HepG2 (cell line): ENCODE measurements around the gene CEP120. TPM values are rescaled to one million over a fixed set of nuclear protein-coding genes. Genes with fewer than 3 reads are reported as not detected.

Source experiments
- ATAC-seq: fragments of 200-7000 bp; cut with Tn5 transposase; 3 replicates; pipeline ENCODE4 v1.9.1; 2020; ENCODE audit warnings: mild to moderate bottlenecking, moderate library complexity
- BruUV-seq: library from RNA; stranded (reverse); fragments of 400-500 nt; replicated peaks from 2 replicates; lab custom pipeline; 2021; lab: Mats Ljungman, UMichigan
- CTCF ChIA-PET: fragments of 300-600 bp; formaldehyde crosslinking; extraction: SDS; loops from one replicate; lab custom pipeline; 2021; ENCODE audit warnings: low total read pairs, inconsistent platforms, low intra/inter-chr PET ratio; lab: Yijun Ruan, JAX
- POLR2A ChIA-PET: fragments of 350-600 bp; sonication (Branson Sonifier 250); formaldehyde crosslinking; loops from one replicate; lab custom pipeline; 2020; ENCODE audit warnings: antibody characterized with exemption, inconsistent platforms; lab: Yijun Ruan, JAX
- DNase-seq: peaks from one replicate; pipeline ENCODE4 v3.0.0-alpha.2; 2015; ENCODE audit warnings: low spot score
- FAIRE-seq: peaks from 3 replicates; lab custom pipeline; 2011; peaks lifted over from hg19 to GRCh38; lab: Jason Lieb, UNC
- H2AFZ ChIP-seq: one replicate; pipeline ENCODE4 v1.6.1; 2011; ENCODE audit warnings: low read length, inconsistent platforms
- H3K27ac ChIP-seq: fragments of 300-600 bp; 3 replicates; pipeline ENCODE4 v1.8.0; 2011; ENCODE audit warnings: mixed run types, mild to moderate bottlenecking, mixed read lengths, low read length, inconsistent platforms; ENCODE audit not compliant: insufficient read depth; ENCODE audit errors: extremely low read length
- H3K27me3 ChIP-seq, 2 experiments: fragments of 200-600 bp in 1 of 2; 2 replicates in 1 of 2; 3 replicates in 1 of 2; pipeline versions ENCODE4 v1.6.0 to v1.8.0; 2011; ENCODE audit warnings: low read length in 2 of 2, mild to moderate bottlenecking in 2 of 2, moderate library complexity in 2 of 2, inconsistent platforms in 1 of 2; ENCODE audit not compliant: insufficient read depth in 2 of 2, control insufficient read depth in 1 of 2
- H3K36me3 ChIP-seq, 2 experiments: fragments of 200-600 bp in 1 of 2; replicated peaks in 1 of 2; 2 replicates in 1 of 2; 3 replicates in 1 of 2; pipeline versions ENCODE4 v1.5.1 to v1.8.0; 2011; ENCODE audit warnings: low read length in 2 of 2, inconsistent platforms in 1 of 2; ENCODE audit not compliant: insufficient read depth in 2 of 2, control insufficient read depth in 1 of 2
- H3K4me1 ChIP-seq: 2 replicates; pipeline ENCODE4 v1.5.1; 2012; ENCODE audit warnings: low read length, inconsistent platforms; ENCODE audit not compliant: insufficient read depth
- H3K4me2 ChIP-seq: 2 replicates; pipeline ENCODE4 v1.6.0; 2011; ENCODE audit warnings: low read depth, low read length, inconsistent platforms
- H3K4me3 ChIP-seq, 3 experiments: fragments of 200-600 bp in 1 of 3; sonication (generic), shearing (Covaris generic) in 1 of 3; replicated peaks in 1 of 3; 2 replicates each; pipeline ENCODE4 v1.5.1; 2011 to 2016; ENCODE audit warnings: low read length in 3 of 3, inconsistent platforms in 2 of 3, low read depth in 2 of 3, mild to moderate bottlenecking in 2 of 3, control low read depth in 1 of 3, mixed read lengths in 1 of 3; ENCODE audit not compliant: insufficient read depth in 1 of 3
- H3K79me2 ChIP-seq: one replicate; pipeline ENCODE4 v1.6.1; 2011; ENCODE audit warnings: low read length, inconsistent platforms; ENCODE audit not compliant: insufficient read depth
- H3K9ac ChIP-seq: 2 replicates; pipeline ENCODE4 v1.6.0; 2011; ENCODE audit warnings: mild to moderate bottlenecking, low read depth, low read length, inconsistent platforms; ENCODE audit not compliant: insufficient read depth
- H3K9me3 ChIP-seq: 2 replicates; pipeline ENCODE4 v1.5.1; 2012; ENCODE audit warnings: mild to moderate bottlenecking, low read length
- H4K20me1 ChIP-seq: 2 replicates; pipeline ENCODE4 v1.6.0; 2011; ENCODE audit warnings: inconsistent platforms, mild to moderate bottlenecking, low read length, moderate library complexity; ENCODE audit not compliant: insufficient read depth
- HNRNPL ChIP-seq: fragments of 200-400 bp; formaldehyde crosslinking; IDR thresholded peaks from 2 replicates; pipeline ENCODE4 v1.6.1; 2017; ENCODE audit warnings: mild to moderate bottlenecking, low read depth, low read length
- LCORL ChIP-seq, 2 experiments: fragments of 450-650 bp in 1 of 2; sonication (generic) in 1 of 2; formaldehyde crosslinking in 1 of 2; IDR thresholded peaks; 2 replicates each; pipeline versions ENCODE4 v1.5.0 to v1.6.1; 2017 to 2020; ENCODE audit warnings: antibody characterized with exemption in 1 of 2, missing genetic modification reagents in 1 of 2
- MEIS2 ChIP-seq: sonication (generic); formaldehyde crosslinking; IDR thresholded peaks from 2 replicates; pipeline ENCODE4 v1.9.0; 2021; ENCODE audit warnings: mild to moderate bottlenecking, missing genetic modification reagents
- ZEB1 ChIP-seq: IDR thresholded peaks from 2 replicates; pipeline ENCODE4 v1.6.1; 2012; ENCODE audit warnings: mild to moderate bottlenecking, low read depth, inconsistent platforms; ENCODE audit not compliant: insufficient replicate concordance
- ZNF572 ChIP-seq: sonication (generic); formaldehyde crosslinking; IDR thresholded peaks from 2 replicates; pipeline ENCODE4 v1.5.1; 2020; ENCODE audit warnings: mild to moderate bottlenecking, missing genetic modification reagents
- ZNF816 ChIP-seq: sonication (generic); formaldehyde crosslinking; IDR thresholded peaks from 2 replicates; pipeline ENCODE4 v1.8.0; 2022; ENCODE audit warnings: missing genetic modification reagents, mild to moderate bottlenecking, borderline replicate concordance
- WGBS: methylation state at CpG from one replicate; pipeline ENCODE4 v1.1.6; 2017; ENCODE audit warnings: low lambda C conversion rate; 5-methylcytosine and 5-hydroxymethylcytosine counted together
- in situ Hi-C: cut with HindIII; loops from 2 replicates; pipeline ENCODE4 v1.10.0; 2017; ENCODE audit warnings: low pct_unique_long_range_greater_than_20kb; ENCODE audit not compliant: extremely low pct_ligation_motif_present
- intact Hi-C: fragments of 100-400 bp; cut with micrococcal nuclease; formaldehyde crosslinking; loops from one replicate; pipeline ENCODE4 v1.10.0; 2022; ENCODE audit not compliant: unreplicated experiment
- polyA plus RNA-seq, 8 experiments: library from polyadenylated mRNA; depleted of rRNA in 3 of 8; stranded (reverse) in 7 of 8; unstranded in 1 of 8; fragments of >200 nt; fragmentation: Illumina TruSeq in 4 of 8; extraction: Trizol in 4 of 8; gene quantifications; 2 replicates each; pipeline versions ENCODE4 v1.2.1 to v1.2.3, GENCODE V29; 2011 to 2016; ENCODE audit warnings: low read depth in 4 of 8, missing spikeins in 1 of 8, mixed read lengths in 1 of 8; ENCODE audit not compliant: insufficient read depth in 1 of 8
- total RNA-seq, 5 experiments: library from RNA; depleted of rRNA; stranded (reverse); fragments of >200 nt; fragmentation: Illumina TruSeq; extraction: Trizol; gene quantifications; 2 replicates each; pipeline ENCODE4 v1.2.3, GENCODE V29; 2016; ENCODE audit warnings: low read depth in 1 of 5
- TF ChIP-seq, protein P1 (sequence below): IDR thresholded peaks from 2 replicates; pipeline ENCODE4 v1.6.1; 2012; ENCODE audit warnings: low read length, improper control_type of control experiment
- TF ChIP-seq, protein P2 (sequence below): sonication (generic); formaldehyde crosslinking; IDR thresholded peaks from 2 replicates; pipeline ENCODE4 v1.9.0; 2022; ENCODE audit warnings: low read depth, missing genetic modification reagents
- TF ChIP-seq, protein P3 (sequence below): sonication (generic); formaldehyde crosslinking; IDR thresholded peaks from 2 replicates; pipeline ENCODE4 v1.5.1; 2020; ENCODE audit warnings: missing genetic modification reagents, mild to moderate bottlenecking, borderline replicate concordance

Gene CEP120
- total and polyA plus RNA-seq, 2 of the 13 experiments (the other 11 are each of a cell fraction or from before 2014, with no cell fraction given) = 8.0 to 14.7 TPM

DNA sequence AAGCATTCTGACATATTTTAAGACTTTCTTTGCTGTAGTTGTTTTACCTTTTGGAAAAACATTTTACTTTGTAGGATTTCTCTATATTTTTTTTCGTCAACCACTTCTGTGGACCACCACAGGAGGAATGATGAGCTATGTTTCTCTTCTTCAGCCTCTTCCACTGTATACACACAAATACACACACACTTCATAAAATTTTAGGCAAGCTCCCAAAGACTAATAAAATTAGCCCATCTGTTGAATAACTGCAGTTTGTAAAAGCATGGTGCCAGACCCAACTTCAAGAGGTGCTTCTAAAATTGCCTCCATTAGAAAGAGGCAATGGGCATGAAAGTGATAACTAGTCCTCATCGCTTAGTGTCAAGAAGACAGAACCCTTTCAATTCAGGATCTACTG lies 4.1 kb upstream of the CEP120 start (continued):
- TF ChIP-seq, protein P1, sequence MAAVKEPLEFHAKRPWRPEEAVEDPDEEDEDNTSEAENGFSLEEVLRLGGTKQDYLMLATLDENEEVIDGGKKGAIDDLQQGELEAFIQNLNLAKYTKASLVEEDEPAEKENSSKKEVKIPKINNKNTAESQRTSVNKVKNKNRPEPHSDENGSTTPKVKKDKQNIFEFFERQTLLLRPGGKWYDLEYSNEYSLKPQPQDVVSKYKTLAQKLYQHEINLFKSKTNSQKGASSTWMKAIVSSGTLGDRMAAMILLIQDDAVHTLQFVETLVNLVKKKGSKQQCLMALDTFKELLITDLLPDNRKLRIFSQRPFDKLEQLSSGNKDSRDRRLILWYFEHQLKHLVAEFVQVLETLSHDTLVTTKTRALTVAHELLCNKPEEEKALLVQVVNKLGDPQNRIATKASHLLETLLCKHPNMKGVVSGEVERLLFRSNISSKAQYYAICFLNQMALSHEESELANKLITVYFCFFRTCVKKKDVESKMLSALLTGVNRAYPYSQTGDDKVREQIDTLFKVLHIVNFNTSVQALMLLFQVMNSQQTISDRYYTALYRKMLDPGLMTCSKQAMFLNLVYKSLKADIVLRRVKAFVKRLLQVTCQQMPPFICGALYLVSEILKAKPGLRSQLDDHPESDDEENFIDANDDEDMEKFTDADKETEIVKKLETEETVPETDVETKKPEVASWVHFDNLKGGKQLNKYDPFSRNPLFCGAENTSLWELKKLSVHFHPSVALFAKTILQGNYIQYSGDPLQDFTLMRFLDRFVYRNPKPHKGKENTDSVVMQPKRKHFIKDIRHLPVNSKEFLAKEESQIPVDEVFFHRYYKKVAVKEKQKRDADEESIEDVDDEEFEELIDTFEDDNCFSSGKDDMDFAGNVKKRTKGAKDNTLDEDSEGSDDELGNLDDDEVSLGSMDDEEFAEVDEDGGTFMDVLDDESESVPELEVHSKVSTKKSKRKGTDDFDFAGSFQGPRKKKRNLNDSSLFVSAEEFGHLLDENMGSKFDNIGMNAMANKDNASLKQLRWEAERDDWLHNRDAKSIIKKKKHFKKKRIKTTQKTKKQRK = no peak
- TF ChIP-seq ZEB1 (no peak), ZNF572 (CRISPR knock-in tag) (no peak), HNRNPL (no peak), ZNF816 (CRISPR knock-in tag) (no peak)

DNA sequence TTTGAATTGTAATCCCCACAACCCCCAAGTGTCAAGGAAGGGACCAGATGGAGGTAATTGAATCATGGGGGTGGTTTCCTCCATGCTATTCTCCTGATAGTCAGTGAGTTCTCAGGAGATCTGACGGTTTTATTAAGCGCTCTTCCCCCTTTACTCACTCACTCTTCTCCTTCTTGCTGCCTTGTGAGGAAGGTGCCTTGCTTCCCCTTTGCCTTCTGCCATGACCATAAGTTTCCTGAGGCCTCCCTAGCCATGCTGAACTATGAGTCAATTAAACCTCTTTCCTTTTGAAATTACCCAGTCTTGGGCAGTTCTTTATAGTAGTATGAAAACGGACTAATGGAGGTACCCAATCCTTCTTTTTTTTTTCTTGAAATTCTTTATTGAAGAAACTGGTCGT lies 2.2 kb upstream of the CEP120 start:
- no peaks in the 10 kb centered on the region for H3K36me3 ChIP-seq
- ChIA-PET CTCF (no interaction called here), POLR2A (no interaction called here)
- no peaks in the 10 kb centered on the region for H3K9me3 ChIP-seq
- no peak for FAIRE-seq
- no peak overlapping the region for H3K27ac ChIP-seq
- H4K20me1 ChIP-seq = no peaks in the 10 kb centered on the region
- H3K79me2 ChIP-seq = peaks cover 19% of the 10 kb centered on the region
- no TSS peak for BruUV-seq
- H3K27me3 ChIP-seq = no peaks in the 10 kb centered on the region
- H3K4me3 ChIP-seq = no peak overlapping the region
- peaks cover 34% of the 10 kb centered on the region for H3K4me1 ChIP-seq
- DNase-seq = no peak
- intact Hi-C loops = no loop called here
- no peak overlapping the region for H3K9ac ChIP-seq
- in situ Hi-C loops = no loop called here
- no peak overlapping the region for H3K4me2 ChIP-seq
- ATAC-seq = no peak
- 65% methylated on average over 4 of the region's 4 CpGs for WGBS
- no peak overlapping the region for H2AFZ ChIP-seq
- TF ChIP-seq, protein P2, sequence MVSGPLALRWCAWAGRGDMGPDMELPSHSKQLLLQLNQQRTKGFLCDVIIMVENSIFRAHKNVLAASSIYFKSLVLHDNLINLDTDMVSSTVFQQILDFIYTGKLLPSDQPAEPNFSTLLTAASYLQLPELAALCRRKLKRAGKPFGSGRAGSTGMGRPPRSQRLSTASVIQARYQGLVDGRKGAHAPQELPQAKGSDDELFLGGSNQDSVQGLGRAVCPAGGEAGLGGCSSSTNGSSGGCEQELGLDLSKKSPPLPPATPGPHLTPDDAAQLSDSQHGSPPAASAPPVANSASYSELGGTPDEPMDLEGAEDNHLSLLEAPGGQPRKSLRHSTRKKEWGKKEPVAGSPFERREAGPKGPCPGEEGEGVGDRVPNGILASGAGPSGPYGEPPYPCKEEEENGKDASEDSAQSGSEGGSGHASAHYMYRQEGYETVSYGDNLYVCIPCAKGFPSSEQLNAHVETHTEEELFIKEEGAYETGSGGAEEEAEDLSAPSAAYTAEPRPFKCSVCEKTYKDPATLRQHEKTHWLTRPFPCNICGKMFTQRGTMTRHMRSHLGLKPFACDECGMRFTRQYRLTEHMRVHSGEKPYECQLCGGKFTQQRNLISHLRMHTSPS = no peak
- TF ChIP-seq MEIS2 (CRISPR knock-in tag) (no peak), LCORL (IDR thresholded peaks at IDR 0.05) (no peak), LCORL (CRISPR knock-in tag; IDR thresholded peaks at IDR 0.05) (no peak)
- TF ChIP-seq, protein P3, sequence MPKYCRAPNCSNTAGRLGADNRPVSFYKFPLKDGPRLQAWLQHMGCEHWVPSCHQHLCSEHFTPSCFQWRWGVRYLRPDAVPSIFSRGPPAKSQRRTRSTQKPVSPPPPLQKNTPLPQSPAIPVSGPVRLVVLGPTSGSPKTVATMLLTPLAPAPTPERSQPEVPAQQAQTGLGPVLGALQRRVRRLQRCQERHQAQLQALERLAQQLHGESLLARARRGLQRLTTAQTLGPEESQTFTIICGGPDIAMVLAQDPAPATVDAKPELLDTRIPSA (CRISPR knock-in tag) = no peak
